K562 (cell line): ENCODE data around the gene NKIRAS1. TPM values are rescaled to one million over a fixed set of nuclear protein-coding genes. Genes with fewer than 3 reads are reported as not detected.
A peak's percentile ranks its signal among the peaks of the same experiment; 100 is the strongest.

Experiments used
- ARHGAP35 ChIP-seq: fragments of 450-650 bp; IDR thresholded peaks from 2 replicates; pipeline ENCODE4 v1.6.1; 2018; ENCODE audit not compliant: partially characterized antibody
- ARID2 ChIP-seq: fragments of 450-650 bp; IDR thresholded peaks from 2 replicates; pipeline ENCODE4 v1.6.1; 2017; ENCODE audit warnings: antibody characterized with exemption, mild to moderate bottlenecking
- ASH1L ChIP-seq: fragments of 450-650 bp; IDR thresholded peaks from 2 replicates; pipeline ENCODE4 v1.6.1; 2018; ENCODE audit warnings: borderline replicate concordance, mild to moderate bottlenecking, low read depth; ENCODE audit not compliant: partially characterized antibody
- BHLHE40 ChIP-seq: IDR thresholded peaks from 2 replicates; pipeline ENCODE4 v1.6.1; 2011; ENCODE audit warnings: low read length, improper control_type of control experiment
- CAMTA2 ChIP-seq: fragments of 250-450 bp; sonication (Bioruptor Pico); conservative IDR thresholded peaks from 2 replicates; pipeline ENCODE4 v1.5.1; 2022
- CBX1 ChIP-seq: sonication (generic); IDR thresholded peaks from 2 replicates; pipeline ENCODE4 v1.6.1; 2016; ENCODE audit warnings: antibody characterized with exemption, low read depth, mild to moderate bottlenecking
- CC2D1A ChIP-seq: fragments of 450-650 bp; IDR thresholded peaks from 2 replicates; pipeline ENCODE4 v1.6.1; 2017; ENCODE audit warnings: mild to moderate bottlenecking
- DPF2 ChIP-seq: fragments of 450-650 bp; IDR thresholded peaks from 2 replicates; pipeline ENCODE4 v1.6.1; 2016
- ELF2 ChIP-seq: fragments of 250-450 bp; sonication (Bioruptor Pico); IDR thresholded peaks from 2 replicates; pipeline ENCODE4 v1.5.0; 2021; ENCODE audit warnings: mild to moderate bottlenecking
- FOXJ2 ChIP-seq: fragments of 200-800 bp; sonication (Bioruptor generic); IDR thresholded peaks from 2 replicates; pipeline ENCODE4 v1.6.1; 2016; ENCODE audit warnings: missing genetic modification characterization, missing compliant biosample characterization
- GATA2 ChIP-seq: sonication (generic); formaldehyde crosslinking; IDR thresholded peaks from 2 replicates; pipeline ENCODE4 v1.4.0; 2020; ENCODE audit warnings: mild to moderate bottlenecking, missing genetic modification reagents
- GATAD2A ChIP-seq: fragments of 450-650 bp; IDR thresholded peaks from 2 replicates; pipeline ENCODE4 v1.6.1; 2017
- HCFC1 ChIP-seq: IDR thresholded peaks from 2 replicates; pipeline ENCODE4 v1.6.1; 2012; ENCODE audit warnings: low read depth, low read length, improper control_type of control experiment
- HMG20A ChIP-seq: fragments of 450-650 bp; formaldehyde crosslinking; conservative IDR thresholded peaks from 2 replicates; pipeline ENCODE4 v1.4.0; 2020; ENCODE audit warnings: mild to moderate bottlenecking, mixed read lengths
- IFI16 ChIP-seq: fragments of 250-450 bp; sonication (Bioruptor Pico); IDR thresholded peaks from 2 replicates; pipeline ENCODE4 v2.1.2; 2022; ENCODE audit warnings: mild to moderate bottlenecking, inconsistent platforms
- KAT7 ChIP-seq: sonication (generic); formaldehyde crosslinking; IDR thresholded peaks from 2 replicates; pipeline ENCODE4 v1.8.0; 2022; ENCODE audit warnings: missing genetic modification reagents, mild to moderate bottlenecking, borderline replicate concordance
- KLF1 ChIP-seq: fragments of 450-650 bp; IDR thresholded peaks from 2 replicates; pipeline ENCODE4 v1.6.1; 2016; ENCODE audit warnings: missing genetic modification characterization, missing compliant biosample characterization
- LARP7 ChIP-seq: fragments of 450-650 bp; IDR thresholded peaks from 2 replicates; pipeline ENCODE4 v1.6.1; 2016
- MTA2 ChIP-seq: fragments of 450-650 bp; IDR thresholded peaks from 2 replicates; pipeline ENCODE4 v1.6.1; 2016; ENCODE audit warnings: low read depth
- MTF1 ChIP-seq: fragments of 250-450 bp; sonication (Bioruptor Pico); IDR thresholded peaks from 2 replicates; pipeline ENCODE4 v1.9.0; 2021; ENCODE audit warnings: moderate library complexity, mild to moderate bottlenecking, inconsistent platforms, borderline replicate concordance
- MXI1 ChIP-seq: IDR thresholded peaks from 2 replicates; pipeline ENCODE4 v1.6.1; 2011; ENCODE audit warnings: low read depth, mild to moderate bottlenecking, improper control_type of control experiment, low read length
- NCOA1 ChIP-seq: fragments of 450-650 bp; IDR thresholded peaks from 2 replicates; pipeline ENCODE4 v1.6.1; 2016; ENCODE audit warnings: low read depth
- NFXL1 ChIP-seq: fragments of 450-650 bp; formaldehyde crosslinking; IDR thresholded peaks from 2 replicates; pipeline ENCODE4 v1.4.0; 2021; ENCODE audit warnings: mild to moderate bottlenecking
- PPARD ChIP-seq: fragments of 250-450 bp; sonication (Bioruptor Pico); IDR thresholded peaks from 2 replicates; pipeline ENCODE4 v1.8.0; 2022; ENCODE audit warnings: inconsistent platforms, mild to moderate bottlenecking, moderate library complexity
- SIX5 ChIP-seq, 2 experiments: IDR thresholded peaks; 2 replicates each; pipeline ENCODE4 v1.6.1; 2011; ENCODE audit warnings: low read length in 2 of 2, borderline replicate concordance in 1 of 2, low read depth in 1 of 2, mild to moderate bottlenecking in 1 of 2, moderate library complexity in 1 of 2; ENCODE audit not compliant: insufficient read depth in 1 of 2
- SMAD1 ChIP-seq: fragments of 150-350 bp; IDR thresholded peaks from 2 replicates; pipeline ENCODE4 v1.6.1; 2014; ENCODE audit warnings: low read length, low read depth; ENCODE audit not compliant: partially characterized antibody
- TBP ChIP-seq: optimal IDR thresholded peaks from 2 replicates; pipeline ENCODE3; 2011; ENCODE audit warnings: low read depth, low read length, improper control_type of control experiment
- TCF3 ChIP-seq: sonication (generic); formaldehyde crosslinking; IDR thresholded peaks from 2 replicates; pipeline ENCODE4 v1.4.0; 2020; ENCODE audit warnings: mild to moderate bottlenecking, missing genetic modification reagents
- ZNF175 ChIP-seq: fragments of 200-800 bp; sonication (Bioruptor generic); IDR thresholded peaks from 2 replicates; pipeline ENCODE4 v1.6.1; 2016; ENCODE audit warnings: low read depth, mild to moderate bottlenecking, missing genetic modification characterization, missing compliant biosample characterization
- ZNF395 ChIP-seq: fragments of 200-800 bp; sonication (Bioruptor generic); IDR thresholded peaks from 2 replicates; pipeline ENCODE4 v1.6.1; 2017; ENCODE audit warnings: missing genetic modification characterization, missing compliant biosample characterization
- ZNF589 ChIP-seq: fragments of 200-800 bp; sonication (Bioruptor generic); IDR thresholded peaks from 2 replicates; pipeline ENCODE4 v1.6.1; 2016; ENCODE audit warnings: low read depth, missing genetic modification characterization, missing compliant biosample characterization
- ZSCAN29 ChIP-seq: fragments of 450-650 bp; IDR thresholded peaks from 2 replicates; pipeline ENCODE4 v1.6.1; 2017
- polyA plus RNA-seq, 8 experiments: library from polyadenylated mRNA; depleted of rRNA in 4 of 8; stranded (reverse) in 5 of 8; unstranded in 3 of 8; fragments of >200 nt; fragmentation: Nextera tagmentation in 2 of 8; fragmentation: Illumina TruSeq in 1 of 8; extraction: Ambion mirVana in 2 of 8; extraction: Trizol in 1 of 8; gene quantifications; 2 replicates each; pipeline versions ENCODE4 v1.2.1 to v1.2.3, GENCODE V29; 2011 to 2014; ENCODE audit warnings: inconsistent platforms in 1 of 8, missing spikeins in 1 of 8
- total RNA-seq, 7 experiments: library from RNA; depleted of rRNA in 6 of 7; stranded (reverse); fragments of >200 nt in 6 of 7; fragmentation: Illumina TruSeq in 2 of 7; extraction: Trizol in 2 of 7; gene quantifications; 2 replicates each; pipeline versions ENCODE4 v1.2.1 to v1.2.3, GENCODE V29; 2011 to 2021; ENCODE audit warnings: low replicate concordance in 1 of 7

The NKIRAS1 gene
- total and polyA plus RNA-seq, 9 of the 15 experiments (the other 6 are each of a cell fraction or from before 2014, with no cell fraction given) = 5.1 to 10.3 (median 6.3) TPM

- TF ChIP-seq SIX5 (IDR thresholded peaks at IDR 0.05; ENCODE audit: borderline replicate concordance in 1 of 2, insufficient read depth in 1 of 2, low read depth in 1 of 2, low read length in 2 of 2) = peak; percentile 88 to 89
- TF ChIP-seq CAMTA2 (CRISPR knock-in tag) = no peak
- TF ChIP-seq ARID2 = no peak
- 0 out of 2 replicates have a peak, but pooled peaks have one; percentile 25 for TF ChIP-seq NCOA1
- 0 out of 2 replicates have a peak, but pooled peaks have one; percentile 22 for TF ChIP-seq TCF3
- no peak for TF ChIP-seq MTA2
- no peak for TF ChIP-seq IFI16 (CRISPR knock-in tag)
- TF ChIP-seq NFXL1 (CRISPR knock-in tag) = peak; percentile 48; the same call in 1 of the 2 replicates
- TF ChIP-seq MTF1 (CRISPR knock-in tag) = no peak
- TF ChIP-seq MXI1 = peak; percentile 34; the same call in 1 of the 2 replicates
- peak; percentile 33; the same call in 1 of the 2 replicates for TF ChIP-seq ELF2 (CRISPR knock-in tag)
- TF ChIP-seq SMAD1 = peak; percentile 97
- TF ChIP-seq ARHGAP35 = peak; percentile 23
- peak; percentile 12; the same call in 1 of the 2 replicates for TF ChIP-seq GATAD2A
- peak; percentile 99 for TF ChIP-seq HCFC1
- no peak for TF ChIP-seq PPARD
- TF ChIP-seq HMG20A (CRISPR knock-in tag) = 0 out of 2 replicates have a peak, but pooled peaks have one; percentile 22
- peak; percentile 11; the same call in 1 of the 2 replicates for TF ChIP-seq CC2D1A
- TF ChIP-seq FOXJ2 (tag) = peak; percentile 66; the same call in 1 of the 2 replicates
- TF ChIP-seq ZNF395 (CRISPR knock-in tag) = peak; percentile 75; the same call in 1 of the 2 replicates
- peak; percentile 95; the same call in 1 of the 2 replicates for TF ChIP-seq CBX1
- TF ChIP-seq ZNF589 = 0 out of 2 replicates have a peak, but pooled peaks have one; percentile 54
- peak; percentile 98; the same call in 1 of the 2 replicates for TF ChIP-seq KAT7 (CRISPR knock-in tag)
- no peak; the same call in none of the 2 replicates for TF ChIP-seq DPF2
- no peak; the same call in 1 of the 2 replicates for TF ChIP-seq ZNF175 (CRISPR knock-in tag)
- no peak; the same call in 1 of the 2 replicates for TF ChIP-seq ZSCAN29
- TF ChIP-seq BHLHE40 = peak; percentile 88
- TF ChIP-seq KLF1 (tag) = no peak; the same call in 1 of the 2 replicates
- peak; percentile 55; the same call in 1 of the 2 replicates for TF ChIP-seq LARP7
- no peak for TF ChIP-seq ASH1L
- TF ChIP-seq TBP = no peak
- no peak for TF ChIP-seq GATA2 (CRISPR knock-in tag)
These were observed at the start of gene NKIRAS1, which contains the start of gene RPL15 (continued) for GRCh38 chr3:23916886-23917678.
